HL-60 (cell line): ENCODE measurements around the gene ERFE.

Experiments
- POLR2AphosphoS5 ChIP-seq: IDR thresholded peaks from 2 replicates; pipeline ENCODE4 v1.6.1; 2012; ENCODE audit warnings: low read depth
- SPI1 ChIP-seq: IDR thresholded peaks from 2 replicates; pipeline ENCODE4 v1.6.1; 2012; ENCODE audit warnings: low read depth, mild to moderate bottlenecking, borderline replicate concordance

- TF ChIP-seq POLR2AphosphoS5 (no peak), SPI1 (no peak)
Observed at GRCh38 chr2:238161291-238162051, 2.7 kb downstream of the ERFE start.
